ENCODE data around the gene FXYD4. TPM values are rescaled to one million over a fixed set of nuclear protein-coding genes. Genes with fewer than 3 reads are reported as not detected.

FXYD4 gene
- total and polyA plus RNA-seq, 2 experiments from 2014 or later: not detected

GRCh38 chr10:43421519-43421918 lies 50.1 kb downstream of the FXYD4 start:
- no peak for ATAC-seq
- TF ChIP-seq JUNB (IDR thresholded peaks at IDR 0.05; ENCODE audit: unreplicated experiment) (no peak), ZNF331 (CRISPR knock-in tag; IDR thresholded peaks at IDR 0.05; ENCODE audit: low read depth) (no peak), ZNF114 (CRISPR knock-in tag; IDR thresholded peaks at IDR 0.05) (no peak), ETS1 (IDR thresholded peaks at IDR 0.05) (no peak), CTCF (conservative IDR thresholded peaks at IDR 0.05; ENCODE audit: low read depth in 2 of 2) (no peak), REST (IDR thresholded peaks at IDR 0.05; ENCODE audit: unreplicated experiment) (no peak), EZH2phosphoT487 (IDR thresholded peaks at IDR 0.05; ENCODE audit: unreplicated experiment) (no peak), CREB1 (CRISPR knock-in tag; IDR thresholded peaks at IDR 0.05; ENCODE audit: low read depth) (no peak), ZNF462 (CRISPR knock-in tag; IDR thresholded peaks at IDR 0.05) (no peak), STAT1 (IDR thresholded peaks at IDR 0.05; ENCODE audit: unreplicated experiment) (no peak), POLR2AphosphoS5 (IDR thresholded peaks at IDR 0.05; ENCODE audit: low read depth) (no peak), NANOG (IDR thresholded peaks at IDR 0.05; ENCODE audit: borderline replicate concordance) (no peak), EZH2 (IDR thresholded peaks at IDR 0.05; ENCODE audit: low read depth, unreplicated experiment) (no peak)
- peak overlapping the region; percentile 22; the same call in 2 of the 3 replicates for H3K4me3 Mint-ChIP-seq

More at GRCh38 chr10:43421519-43421918, 50.1 kb downstream of the FXYD4 start:
- H3K79me2 ChIP-seq (replicated peaks; ENCODE audit: insufficient read depth): no peaks in the 10 kb centered on the region
- peak overlapping the region; percentile 88 for H3K4me2 ChIP-seq
- no peaks in the 10 kb centered on the region for H3K4me1 ChIP-seq (ENCODE audit: insufficient read depth)
- H4K20me1 ChIP-seq (replicated peaks; ENCODE audit: insufficient read depth): no peaks in the 10 kb centered on the region
- Mint-ChIP-seq H3K4me1 (peaks cover 8% of the 10 kb centered on the region; the same call in 2 of the 3 replicates), H3K27ac (no peak overlapping the region), H3K9me3 (peaks cover 22% of the 10 kb centered on the region), H3K27me3 (ENCODE audit: insufficient read depth, low read depth, poor library complexity) (peaks cover 10% of the 10 kb centered on the region), H3K36me3 (ENCODE audit: low read depth) (peaks cover 14% of the 10 kb centered on the region)
- H2AFZ ChIP-seq: no peak overlapping the region
- peaks cover 16% of the 10 kb centered on the region for H3F3A ChIP-seq (replicated peaks; ENCODE audit: low read depth)
- H3K27me3 ChIP-seq (ENCODE audit: insufficient read depth): peaks cover 10% of the 10 kb centered on the region; the same call in 1 of the 2 replicates
- no peak for DNase-seq (ENCODE audit: low spot score)
- H3K27ac ChIP-seq (ENCODE audit: low read depth): no peak overlapping the region
- H3K4me3 ChIP-seq: no peak overlapping the region
- H3K9me2 ChIP-seq (ENCODE audit: insufficient read depth): no peaks in the 10 kb centered on the region
- no peaks in the 10 kb centered on the region for H3K36me3 ChIP-seq (ENCODE audit: insufficient read depth)
